Measurements from ENCODE around the gene KCNJ10. TPM values are rescaled to one million over a fixed set of nuclear protein-coding genes. Genes with fewer than 3 reads are reported as not detected.

The KCNJ10 gene
- total RNA-seq, 1 donor from 2014 or later: not detected

- H3K4me1 ChIP-seq: peaks cover 11% of the 10 kb centered on the region
- H3K27me3 ChIP-seq: peaks cover 10% of the 10 kb centered on the region
- TF ChIP-seq CTCF (IDR thresholded peaks at IDR 0.05): no peak
- no peak overlapping the region for H3K4me3 ChIP-seq
- H3K9me3 ChIP-seq: no peaks in the 10 kb centered on the region
- intact Hi-C loops (cut with DNase I): no loop called here
- no peaks in the 10 kb centered on the region for H3K36me3 ChIP-seq
- ATAC-seq: no peak
- no peak overlapping the region for H3K27ac ChIP-seq
- no peak for DNase-seq
These were observed 120.8 kb downstream of the KCNJ10 start for GRCh38 chr1:159949123-159949522.

Other genes starting within 250 kb of the KCNJ10 start
- 34.6 TPM for gene SLAMF8, start 243.3 kb downstream of the KCNJ10 start, total RNA-seq
- not detected for gene VSIG8, start 207.5 kb downstream of the KCNJ10 start, total RNA-seq
- gene CFAP45, start 170.0 kb downstream of the KCNJ10 start, total RNA-seq: 1.9 TPM
- gene TAGLN2, start 144.7 kb downstream of the KCNJ10 start, total RNA-seq: 435 TPM
- 2.2 TPM for gene IGSF9, start 124.5 kb downstream of the KCNJ10 start, total RNA-seq
- gene SLAMF9, start 115.9 kb downstream of the KCNJ10 start, total RNA-seq: not detected
- 7.1 TPM for gene PIGM, start 38.2 kb downstream of the KCNJ10 start, total RNA-seq
- gene KCNJ9, start 11.4 kb upstream of the KCNJ10 start, total RNA-seq: not detected
- gene IGSF8, start 28.5 kb upstream of the KCNJ10 start, total RNA-seq: 37.5 TPM
- 5.6 TPM for gene ATP1A2, start 45.6 kb upstream of the KCNJ10 start, total RNA-seq
- 0.96 TPM for gene ATP1A4, start 81.4 kb upstream of the KCNJ10 start, total RNA-seq
- gene CASQ1, start 120.4 kb upstream of the KCNJ10 start, total RNA-seq: 0.41 TPM
- gene PEA15, start 135.2 kb upstream of the KCNJ10 start, total RNA-seq: 175 TPM
- gene DCAF8, start 192.4 kb upstream of the KCNJ10 start, total RNA-seq: 130 TPM
- gene PEX19, start 215.0 kb upstream of the KCNJ10 start, total RNA-seq: 64.2 TPM